Thymus (tissue), 11 donors: ENCODE data around the gene ACSS2. TPM values are rescaled to one million over a fixed set of nuclear protein-coding genes. Genes with fewer than 3 reads are reported as not detected.
"Not testable (repeated sequence)": the region's sequence is repeated elsewhere in the genome, so short reads cannot be mapped to it uniquely, and the experiment has no call there.

Experiments used
- DNase-seq, 9 donors: peaks; one replicate each; pipeline ENCODE4 v3.0.0-alpha.2; 2013; ENCODE audit warnings: low spot score in 9 of 9, low read depth in 6 of 9, missing footprints in 1 of 9
- H3K27ac ChIP-seq, 2 donors: one replicate each; pipeline ENCODE4 v1.5.1; 2013; ENCODE audit warnings: control low read depth in 1 of 2, low read depth in 1 of 2, low read length in 1 of 2, mild to moderate bottlenecking in 1 of 2, moderate library complexity in 1 of 2
- H3K27me3 ChIP-seq, 2 donors: one replicate each; pipeline ENCODE4 v1.5.1; 2013; ENCODE audit warnings: low read length in 1 of 2; ENCODE audit not compliant: control insufficient read depth in 2 of 2, insufficient read depth in 1 of 2
- H3K36me3 ChIP-seq, 2 donors: one replicate each; pipeline ENCODE4 v1.5.1; 2013; ENCODE audit warnings: low read length in 1 of 2, mild to moderate bottlenecking in 1 of 2, moderate library complexity in 1 of 2; ENCODE audit not compliant: control insufficient read depth in 2 of 2, insufficient read depth in 2 of 2
- H3K4me1 ChIP-seq, 2 donors: one replicate each; pipeline ENCODE4 v1.5.1; 2013; ENCODE audit warnings: low read length in 2 of 2; ENCODE audit not compliant: control insufficient read depth in 2 of 2, insufficient read depth in 2 of 2
- H3K4me3 ChIP-seq, 2 donors: one replicate each; pipeline ENCODE4 v1.5.1; 2013; ENCODE audit warnings: low read length in 2 of 2, control low read depth in 1 of 2, mild to moderate bottlenecking in 1 of 2
- H3K9me3 ChIP-seq, 2 donors: one replicate each; pipeline ENCODE4 v1.5.1; 2013; ENCODE audit warnings: low read length in 1 of 2, mild to moderate bottlenecking in 1 of 2; ENCODE audit not compliant: control insufficient read depth in 2 of 2, insufficient read depth in 1 of 2
- WGBS: extraction: QIAGEN DNeasy Blood & Tissue Kit; methylation state at CpG from one replicate; pipeline ENCODE4 v1.1.7; 2013; 5-methylcytosine and 5-hydroxymethylcytosine counted together
- polyA plus RNA-seq: library from polyadenylated mRNA; stranded (reverse); fragments of 200-250 nt; gene quantifications from one replicate; pipeline ENCODE4 v1.2.3, GENCODE V29; 2013
- total RNA-seq: library from RNA; stranded (reverse); fragments of 120-200 nt; gene quantifications from one replicate; pipeline ENCODE4 v1.2.4, GENCODE V29; 2013
- donor health status: healthy.

Gene ACSS2
- total and polyA plus RNA-seq, 2 donors = 11.3 to 26.1 TPM

GRCh38 chr20:34895465-34895864 is 19.1 kb downstream of the ACSS2 start:
- Histone ChIP-seq H3K4me1 (peaks cover 6 to 13% of the 10 kb centered on the region in 2 donors), H3K4me3 (no peak overlapping the region), H3K27ac (no peak overlapping the region), H3K9me3 (no peaks in the 10 kb centered on the region), H3K27me3 (no peaks in the 10 kb centered on the region), H3K36me3 (no peaks in the 10 kb centered on the region)
- no peak for DNase-seq
- 95% methylated on average over 3 of the region's 3 CpGs for WGBS

- DNase-seq = no peak
- Histone ChIP-seq H3K9me3 (no peaks in the 10 kb centered on the region), H3K27ac (no peak overlapping the region), H3K36me3 (no peaks in the 10 kb centered on the region), H3K27me3 (no peaks in the 10 kb centered on the region), H3K4me1 (peaks cover 6 to 10% of the 10 kb centered on the region in 2 donors), H3K4me3 (no peak overlapping the region)
- 100% methylated on average over 1 of the region's 1 CpG for WGBS
These were observed 19.7 kb downstream of the ACSS2 start for GRCh38 chr20:34896086-34896621.

- not testable (repeated sequence) for H3K4me3 ChIP-seq, H3K4me1 ChIP-seq, DNase-seq, H3K27ac ChIP-seq, H3K9me3 ChIP-seq, H3K36me3 ChIP-seq, H3K27me3 ChIP-seq
- WGBS = 97% methylated on average over 2 of the region's 3 CpGs
These were observed 21.7 kb downstream of the ACSS2 start for GRCh38 chr20:34898129-34898528.

- H3K4me3 ChIP-seq, DNase-seq, H3K27me3 ChIP-seq, H3K27ac ChIP-seq, H3K36me3 ChIP-seq, H3K4me1 ChIP-seq, H3K9me3 ChIP-seq: not testable (repeated sequence)
- 93% methylated on average over 24 of the region's 26 CpGs for WGBS
These were observed 22.3 kb downstream of the ACSS2 start for GRCh38 chr20:34898731-34899130.

GRCh38 chr20:34904202-34904621 is 27.8 kb downstream of the ACSS2 start:
- no peak overlapping the region for H3K4me3 ChIP-seq
- no peak for DNase-seq
- H3K27me3 ChIP-seq = no peaks in the 10 kb centered on the region
- peaks cover 2 to 6% of the 10 kb centered on the region in 2 donors for H3K4me1 ChIP-seq
- H3K36me3 ChIP-seq = no peaks in the 10 kb centered on the region
- no peak overlapping the region for H3K27ac ChIP-seq
- no peaks in the 10 kb centered on the region for H3K9me3 ChIP-seq
- WGBS = 93% methylated on average over 3 of the region's 3 CpGs

GRCh38 chr20:34907616-34908469 is 31.4 kb downstream of the ACSS2 start:
- no peaks in the 10 kb centered on the region for H3K9me3 ChIP-seq
- H3K4me1 ChIP-seq = peaks cover 2 to 6% of the 10 kb centered on the region in 2 donors
- no peak overlapping the region for H3K4me3 ChIP-seq
- H3K36me3 ChIP-seq = no peaks in the 10 kb centered on the region
- H3K27me3 ChIP-seq = no peaks in the 10 kb centered on the region
- no peak overlapping the region for H3K27ac ChIP-seq
- DNase-seq = no peak
- WGBS = 34% methylated on average over 7 of the region's 7 CpGs

GRCh38 chr20:34915131-34915530 is 38.7 kb downstream of the ACSS2 start:
- Histone ChIP-seq H3K4me3 (no peak overlapping the region), H3K27me3 (no peaks in the 10 kb centered on the region), H3K9me3 (no peaks in the 10 kb centered on the region), H3K36me3 (no peaks in the 10 kb centered on the region), H3K27ac (no peak overlapping the region), H3K4me1 (peaks cover 7 to 13% of the 10 kb centered on the region in 2 donors)
- DNase-seq = no peak
- 97% methylated on average over 4 of the region's 4 CpGs for WGBS

- Histone ChIP-seq H3K27me3 (no peaks in the 10 kb centered on the region), H3K4me3 (no peak overlapping the region), H3K9me3 (no peaks in the 10 kb centered on the region), H3K36me3 (no peaks in the 10 kb centered on the region), H3K27ac (no peak overlapping the region), H3K4me1 (peaks cover 7 to 13% of the 10 kb centered on the region in 2 donors)
- DNase-seq = no peak
- WGBS = 95% methylated on average over 4 of the region's 4 CpGs
These were observed 39.5 kb downstream of the ACSS2 start for GRCh38 chr20:34915749-34916455.

- Histone ChIP-seq H3K36me3 (peaks cover 0 to 5% of the 10 kb centered on the region in 2 donors), H3K27me3 (no peaks in the 10 kb centered on the region), H3K4me1 (peaks cover 7 to 13% of the 10 kb centered on the region in 2 donors), H3K4me3 (no peak overlapping the region), H3K27ac (no peak overlapping the region), H3K9me3 (no peaks in the 10 kb centered on the region)
- 96% methylated on average over 2 of the region's 2 CpGs for WGBS
- no peak for DNase-seq
These were observed 40.5 kb downstream of the ACSS2 start for GRCh38 chr20:34916774-34917354.
